Fibroblast of peridontal ligament (primary cell): ENCODE data around the gene HLA-DOB.

Source experiments
- DNase-seq: peaks from one replicate; pipeline ENCODE4 v3.0.0-alpha.2; 2010; ENCODE audit errors: extremely low read depth

HLA-DOB gene

GRCh38 chr6:32843979-32844838, 27.4 kb upstream of the HLA-DOB start, which contains the start of gene PSMB8:
Gene PSMB8, minus strand, starts transcription at chr6:32844047. Its CDS starts 51 bp downstream, at chr6:32843996.
- peak; percentile 92 for DNase-seq

GRCh38 chr6:32843331-32843978, 26.7 kb upstream of the HLA-DOB start:
- DNase-seq: peak; percentile 18

GRCh38 chr6:32842690-32843089, 25.9 kb upstream of the HLA-DOB start:
- DNase-seq: no peak

- DNase-seq: no peak
Measured at GRCh38 chr6:32842021-32842650, 25.3 kb upstream of the HLA-DOB start.

- DNase-seq: no peak
Measured at GRCh38 chr6:32840604-32841246, 23.9 kb upstream of the HLA-DOB start.

GRCh38 chr6:32839356-32839755, 22.6 kb upstream of the HLA-DOB start:
- no peak for DNase-seq

- DNase-seq: peak; percentile 90
Measured at GRCh38 chr6:32838114-32838958, 21.5 kb upstream of the HLA-DOB start, which contains the start of gene TAP2. Gene TAP2, minus strand, starts transcription at chr6:32838739. Its CDS starts 506 bp downstream, at chr6:32838233.

- no peak for DNase-seq
Measured at GRCh38 chr6:32837651-32838113, 20.9 kb upstream of the HLA-DOB start.

GRCh38 chr6:32836873-32837272, 20.1 kb upstream of the HLA-DOB start:
- no peak for DNase-seq

GRCh38 chr6:32835167-32835893, 18.5 kb upstream of the HLA-DOB start:
- no peak for DNase-seq

- no peak for DNase-seq
Measured at GRCh38 chr6:32833664-32834063, 16.9 kb upstream of the HLA-DOB start.

- no peak for DNase-seq
Measured at GRCh38 chr6:32832535-32832934, 15.7 kb upstream of the HLA-DOB start.

- DNase-seq: no peak
Measured at GRCh38 chr6:32830936-32831335, 14.1 kb upstream of the HLA-DOB start.

- no peak for DNase-seq
Measured at GRCh38 chr6:32830017-32830416, 13.2 kb upstream of the HLA-DOB start.

- no peak for DNase-seq
Measured at GRCh38 chr6:32829495-32829894, 12.7 kb upstream of the HLA-DOB start.

GRCh38 chr6:32827025-32827424, 10.2 kb upstream of the HLA-DOB start:
- no peak for DNase-seq

- DNase-seq: peak; percentile 68
Measured at GRCh38 chr6:32825966-32826365, 9.2 kb upstream of the HLA-DOB start.

- DNase-seq: peak; percentile 60
Measured at GRCh38 chr6:32819729-32820128, 2.9 kb upstream of the HLA-DOB start.

- DNase-seq: no peak
Measured at GRCh38 chr6:32818867-32819266, 2.1 kb upstream of the HLA-DOB start.

GRCh38 chr6:32815996-32816395, 806 bp downstream of the HLA-DOB start:
- DNase-seq: no peak
